HepG2 (cell line): Measurements from ENCODE around the gene JPT2. TPM values are rescaled to one million over a fixed set of nuclear protein-coding genes. Genes with fewer than 3 reads are reported as not detected.

Source experiments
- ATAC-seq: fragments of 200-7000 bp; cut with Tn5 transposase; 3 replicates; pipeline ENCODE4 v1.9.1; 2020; ENCODE audit warnings: mild to moderate bottlenecking, moderate library complexity
- BruUV-seq: library from RNA; stranded (reverse); fragments of 400-500 nt; replicated peaks from 2 replicates; lab custom pipeline; 2021; lab: Mats Ljungman, UMichigan
- CTCF ChIA-PET: fragments of 300-600 bp; formaldehyde crosslinking; extraction: SDS; loops from one replicate; lab custom pipeline; 2021; ENCODE audit warnings: low total read pairs, inconsistent platforms, low intra/inter-chr PET ratio; lab: Yijun Ruan, JAX
- POLR2A ChIA-PET: fragments of 350-600 bp; sonication (Branson Sonifier 250); formaldehyde crosslinking; loops from one replicate; lab custom pipeline; 2020; ENCODE audit warnings: antibody characterized with exemption, inconsistent platforms; lab: Yijun Ruan, JAX
- DNase-seq: peaks from one replicate; pipeline ENCODE4 v3.0.0-alpha.2; 2015; ENCODE audit warnings: low spot score
- FAIRE-seq: peaks from 3 replicates; lab custom pipeline; 2011; peaks lifted over from hg19 to GRCh38; lab: Jason Lieb, UNC
- H2AFZ ChIP-seq: one replicate; pipeline ENCODE4 v1.6.1; 2011; ENCODE audit warnings: low read length, inconsistent platforms
- H3K27ac ChIP-seq: fragments of 300-600 bp; 3 replicates; pipeline ENCODE4 v1.8.0; 2011; ENCODE audit warnings: mixed run types, mild to moderate bottlenecking, mixed read lengths, low read length, inconsistent platforms; ENCODE audit not compliant: insufficient read depth; ENCODE audit errors: extremely low read length
- H3K27me3 ChIP-seq, 2 experiments: fragments of 200-600 bp in 1 of 2; 2 replicates in 1 of 2; 3 replicates in 1 of 2; pipeline versions ENCODE4 v1.6.0 to v1.8.0; 2011; ENCODE audit warnings: low read length in 2 of 2, mild to moderate bottlenecking in 2 of 2, moderate library complexity in 2 of 2, inconsistent platforms in 1 of 2; ENCODE audit not compliant: insufficient read depth in 2 of 2, control insufficient read depth in 1 of 2
- H3K36me3 ChIP-seq, 2 experiments: fragments of 200-600 bp in 1 of 2; replicated peaks in 1 of 2; 2 replicates in 1 of 2; 3 replicates in 1 of 2; pipeline versions ENCODE4 v1.5.1 to v1.8.0; 2011; ENCODE audit warnings: low read length in 2 of 2, inconsistent platforms in 1 of 2; ENCODE audit not compliant: insufficient read depth in 2 of 2, control insufficient read depth in 1 of 2
- H3K4me1 ChIP-seq: 2 replicates; pipeline ENCODE4 v1.5.1; 2012; ENCODE audit warnings: low read length, inconsistent platforms; ENCODE audit not compliant: insufficient read depth
- H3K4me2 ChIP-seq: 2 replicates; pipeline ENCODE4 v1.6.0; 2011; ENCODE audit warnings: low read depth, low read length, inconsistent platforms
- H3K4me3 ChIP-seq, 3 experiments: fragments of 200-600 bp in 1 of 3; sonication (generic), shearing (Covaris generic) in 1 of 3; replicated peaks in 1 of 3; 2 replicates each; pipeline ENCODE4 v1.5.1; 2011 to 2016; ENCODE audit warnings: low read length in 3 of 3, inconsistent platforms in 2 of 3, low read depth in 2 of 3, mild to moderate bottlenecking in 2 of 3, control low read depth in 1 of 3, mixed read lengths in 1 of 3; ENCODE audit not compliant: insufficient read depth in 1 of 3
- H3K79me2 ChIP-seq: one replicate; pipeline ENCODE4 v1.6.1; 2011; ENCODE audit warnings: low read length, inconsistent platforms; ENCODE audit not compliant: insufficient read depth
- H3K9ac ChIP-seq: 2 replicates; pipeline ENCODE4 v1.6.0; 2011; ENCODE audit warnings: mild to moderate bottlenecking, low read depth, low read length, inconsistent platforms; ENCODE audit not compliant: insufficient read depth
- H3K9me3 ChIP-seq: 2 replicates; pipeline ENCODE4 v1.5.1; 2012; ENCODE audit warnings: mild to moderate bottlenecking, low read length
- H4K20me1 ChIP-seq: 2 replicates; pipeline ENCODE4 v1.6.0; 2011; ENCODE audit warnings: inconsistent platforms, mild to moderate bottlenecking, low read length, moderate library complexity; ENCODE audit not compliant: insufficient read depth
- KLF11 ChIP-seq: IDR thresholded peaks from 2 replicates; pipeline ENCODE4 v1.6.1; 2016; ENCODE audit warnings: missing compliant biosample characterization
- MBD4 ChIP-seq: IDR thresholded peaks from 2 replicates; pipeline ENCODE4 v1.6.1; 2012; ENCODE audit warnings: low read length, inconsistent platforms, borderline replicate concordance
- MXD3 ChIP-seq: IDR thresholded peaks from 2 replicates; pipeline ENCODE4 v1.6.1; 2016; ENCODE audit warnings: mild to moderate bottlenecking, missing biosample characterization, missing genetic modification reagents
- POLR2AphosphoS2 ChIP-seq: IDR thresholded peaks from 2 replicates; pipeline ENCODE4 v1.6.1; 2011; ENCODE audit warnings: low read depth, low read length, improper control_type of control experiment
- PRPF4 ChIP-seq: fragments of 200-400 bp; formaldehyde crosslinking; IDR thresholded peaks from 2 replicates; pipeline ENCODE4 v1.6.1; 2016; ENCODE audit warnings: low read length, low read depth; ENCODE audit not compliant: poor library complexity, severe bottlenecking
- TBX2 ChIP-seq: sonication (generic); formaldehyde crosslinking; IDR thresholded peaks from 2 replicates; pipeline ENCODE4 v1.5.0; 2020; ENCODE audit warnings: missing genetic modification reagents, mild to moderate bottlenecking, borderline replicate concordance
- ZBTB8A ChIP-seq: sonication (generic); formaldehyde crosslinking; IDR thresholded peaks from 2 replicates; pipeline ENCODE4 v1.4.0; 2020; ENCODE audit warnings: mild to moderate bottlenecking, low read depth, missing genetic modification reagents, borderline replicate concordance
- ZFAT ChIP-seq: sonication (generic); formaldehyde crosslinking; conservative IDR thresholded peaks from 2 replicates; pipeline ENCODE4 v1.8.1; 2023; ENCODE audit warnings: missing genetic modification reagents, inconsistent platforms
- ZFX ChIP-seq: sonication (generic); formaldehyde crosslinking; IDR thresholded peaks from 2 replicates; pipeline ENCODE4 v1.4.0; 2020; ENCODE audit warnings: mild to moderate bottlenecking, low read depth, missing genetic modification reagents, moderate library complexity
- ZNF180 ChIP-seq: sonication (generic); formaldehyde crosslinking; IDR thresholded peaks from 2 replicates; pipeline ENCODE4 v1.4.0; 2020; ENCODE audit warnings: low read depth, missing genetic modification reagents, borderline replicate concordance
- ZNF430 ChIP-seq: sonication (generic); formaldehyde crosslinking; IDR thresholded peaks from 2 replicates; pipeline ENCODE4 v1.9.0; 2021; ENCODE audit warnings: mild to moderate bottlenecking, missing genetic modification reagents
- ZNF543 ChIP-seq: sonication (generic); formaldehyde crosslinking; IDR thresholded peaks from 2 replicates; pipeline ENCODE4 v1.4.0; 2020; ENCODE audit warnings: mild to moderate bottlenecking, missing genetic modification reagents
- ZNF567 ChIP-seq: sonication (generic); formaldehyde crosslinking; IDR thresholded peaks from 2 replicates; pipeline ENCODE4 v1.8.1; 2023; ENCODE audit warnings: mild to moderate bottlenecking, missing genetic modification reagents, borderline replicate concordance
- ZNF574 ChIP-seq: sonication (generic); formaldehyde crosslinking; IDR thresholded peaks from 2 replicates; pipeline ENCODE4 v1.4.0; 2020; ENCODE audit warnings: missing genetic modification reagents
- ZNF780A ChIP-seq: sonication (generic); formaldehyde crosslinking; IDR thresholded peaks from 2 replicates; pipeline ENCODE4 v1.8.0; 2022; ENCODE audit warnings: mild to moderate bottlenecking, missing genetic modification reagents, moderate library complexity
- WGBS: methylation state at CpG from one replicate; pipeline ENCODE4 v1.1.6; 2017; ENCODE audit warnings: low lambda C conversion rate; 5-methylcytosine and 5-hydroxymethylcytosine counted together
- in situ Hi-C: cut with HindIII; loops from 2 replicates; pipeline ENCODE4 v1.10.0; 2017; ENCODE audit warnings: low pct_unique_long_range_greater_than_20kb; ENCODE audit not compliant: extremely low pct_ligation_motif_present
- intact Hi-C: fragments of 100-400 bp; cut with micrococcal nuclease; formaldehyde crosslinking; loops from one replicate; pipeline ENCODE4 v1.10.0; 2022; ENCODE audit not compliant: unreplicated experiment
- polyA plus RNA-seq, 8 experiments: library from polyadenylated mRNA; depleted of rRNA in 3 of 8; stranded (reverse) in 7 of 8; unstranded in 1 of 8; fragments of >200 nt; fragmentation: Illumina TruSeq in 4 of 8; extraction: Trizol in 4 of 8; gene quantifications; 2 replicates each; pipeline versions ENCODE4 v1.2.1 to v1.2.3, GENCODE V29; 2011 to 2016; ENCODE audit warnings: low read depth in 4 of 8, missing spikeins in 1 of 8, mixed read lengths in 1 of 8; ENCODE audit not compliant: insufficient read depth in 1 of 8
- total RNA-seq, 5 experiments: library from RNA; depleted of rRNA; stranded (reverse); fragments of >200 nt; fragmentation: Illumina TruSeq; extraction: Trizol; gene quantifications; 2 replicates each; pipeline ENCODE4 v1.2.3, GENCODE V29; 2016; ENCODE audit warnings: low read depth in 1 of 5
- TF ChIP-seq, protein P1 (sequence below): sonication (generic); formaldehyde crosslinking; IDR thresholded peaks from 2 replicates; pipeline ENCODE4 v1.8.1; 2023; ENCODE audit warnings: mild to moderate bottlenecking, inconsistent platforms, moderate library complexity, missing genetic modification reagents, borderline replicate concordance
- TF ChIP-seq, protein P2 (sequence below): sonication (generic); formaldehyde crosslinking; IDR thresholded peaks from 2 replicates; pipeline ENCODE4 v1.5.0; 2020; ENCODE audit warnings: missing genetic modification reagents, mild to moderate bottlenecking, borderline replicate concordance

JPT2 gene
- total and polyA plus RNA-seq, 2 of the 13 experiments (the other 11 are each of a cell fraction or from before 2014, with no cell fraction given) = 53.5 to 89.4 TPM

DNA sequence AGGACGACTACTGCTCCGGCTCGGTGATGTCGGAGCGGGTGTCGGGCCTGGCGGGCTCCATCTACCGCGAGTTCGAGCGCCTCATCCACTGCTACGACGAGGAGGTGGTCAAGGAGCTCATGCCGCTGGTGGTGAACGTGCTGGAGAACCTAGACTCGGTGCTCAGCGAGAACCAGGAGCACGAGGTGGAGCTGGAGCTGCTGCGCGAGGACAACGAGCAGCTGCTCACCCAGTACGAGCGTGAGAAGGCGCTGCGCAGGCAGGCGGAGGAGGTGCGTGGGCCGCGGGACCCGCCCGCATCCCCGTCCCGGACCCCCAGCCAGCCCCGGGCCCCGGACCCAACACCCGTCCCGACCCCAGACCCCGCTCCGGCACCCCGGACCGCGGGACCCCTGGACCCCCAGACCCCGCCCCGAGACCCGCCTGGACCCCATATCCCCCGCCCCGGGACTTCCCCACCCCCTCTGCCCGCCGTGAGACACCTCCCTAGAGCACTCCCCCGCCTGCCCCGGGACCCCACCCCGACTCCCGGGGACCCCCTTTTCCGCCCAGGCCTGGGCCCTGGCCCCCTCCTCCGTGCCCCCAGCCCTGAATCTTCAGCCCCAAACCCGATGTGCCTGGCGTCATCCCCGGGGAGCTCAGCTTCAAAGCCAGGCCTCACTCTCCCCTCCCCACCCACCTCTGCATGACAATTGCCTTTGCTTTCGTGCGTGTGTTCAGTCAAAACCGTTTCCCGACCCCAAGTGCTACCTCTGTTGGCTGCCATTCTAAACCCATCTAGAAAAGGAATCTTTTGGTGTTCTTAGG lies 28.5 kb downstream of the JPT2 start:
- intact Hi-C loops = loop anchor here (10.0 kb wide), 1 partner anchor 92 kb away; the partner anchor contains the start of genes CRAMP1 and IFT140
- peaks cover 0 to 7% of the 10 kb centered on the region in 2 experiments; a peak in 2 of 5 replicates for H3K36me3 ChIP-seq
- in situ Hi-C loops = no loop called here
- FAIRE-seq = no peak
- no peak for DNase-seq
- no peak overlapping the region for H2AFZ ChIP-seq
- peak overlapping the region; percentile 97 for H3K9ac ChIP-seq
- H3K4me2 ChIP-seq = peak overlapping the region; percentile 96
- peaks cover 45% of the 10 kb centered on the region for H3K79me2 ChIP-seq
- POLR2A ChIA-PET = interaction anchor here (1.0 to 3.9 kb wide), 11 partner anchors 9 to 449 kb away, joined by 3 to 37 read pairs (median 4); partner anchors contain the start of genes CRAMP1, EME2, IFT140 and JPT2
- H3K4me1 ChIP-seq = peaks cover 51% of the 10 kb centered on the region
- no TSS peak for BruUV-seq
- H4K20me1 ChIP-seq = peaks cover 18% of the 10 kb centered on the region
- peak overlapping the region; percentile 84 to 100 (median 99) for H3K4me3 ChIP-seq
- H3K27me3 ChIP-seq = no peaks in the 10 kb centered on the region; a peak in 1 of 5 replicates
- H3K9me3 ChIP-seq = no peaks in the 10 kb centered on the region
- WGBS = 0% methylated on average over 10 of the region's 62 CpGs
- peak; percentile 30 for ATAC-seq
- H3K27ac ChIP-seq = peak overlapping the region; percentile 63
- CTCF ChIA-PET = no interaction called here
- TF ChIP-seq ZNF567 = no peak
- no peak for TF ChIP-seq ZNF430 (CRISPR knock-in tag)
- TF ChIP-seq ZNF180 (CRISPR knock-in tag) = no peak
- TF ChIP-seq ZNF780A (CRISPR knock-in tag) = 0 out of 2 replicates have a peak, but pooled peaks have one; percentile 9
- no peak for TF ChIP-seq ZFAT (CRISPR knock-in tag)
- TF ChIP-seq, protein P1, sequence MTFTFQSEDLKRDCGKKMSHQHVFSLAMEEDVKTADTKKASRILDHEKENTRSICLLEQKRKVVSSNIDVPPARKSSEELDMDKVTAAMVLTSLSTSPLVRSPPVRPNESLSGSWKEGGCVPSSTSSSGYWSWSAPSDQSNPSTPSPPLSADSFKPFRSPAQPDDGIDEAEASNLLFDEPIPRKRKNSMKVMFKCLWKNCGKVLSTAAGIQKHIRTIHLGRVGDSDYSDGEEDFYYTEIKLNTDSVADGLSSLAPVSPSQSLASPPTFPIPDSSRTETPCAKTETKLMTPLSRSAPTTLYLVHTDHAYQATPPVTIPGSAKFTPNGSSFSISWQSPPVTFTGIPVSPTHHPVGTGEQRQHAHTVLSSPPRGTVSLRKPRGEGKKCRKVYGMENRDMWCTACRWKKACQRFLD (CRISPR knock-in tag) = no peak
- no peak for TF ChIP-seq KLF11
- TF ChIP-seq ZNF574 (CRISPR knock-in tag) = no peak
- TF ChIP-seq, protein P2, sequence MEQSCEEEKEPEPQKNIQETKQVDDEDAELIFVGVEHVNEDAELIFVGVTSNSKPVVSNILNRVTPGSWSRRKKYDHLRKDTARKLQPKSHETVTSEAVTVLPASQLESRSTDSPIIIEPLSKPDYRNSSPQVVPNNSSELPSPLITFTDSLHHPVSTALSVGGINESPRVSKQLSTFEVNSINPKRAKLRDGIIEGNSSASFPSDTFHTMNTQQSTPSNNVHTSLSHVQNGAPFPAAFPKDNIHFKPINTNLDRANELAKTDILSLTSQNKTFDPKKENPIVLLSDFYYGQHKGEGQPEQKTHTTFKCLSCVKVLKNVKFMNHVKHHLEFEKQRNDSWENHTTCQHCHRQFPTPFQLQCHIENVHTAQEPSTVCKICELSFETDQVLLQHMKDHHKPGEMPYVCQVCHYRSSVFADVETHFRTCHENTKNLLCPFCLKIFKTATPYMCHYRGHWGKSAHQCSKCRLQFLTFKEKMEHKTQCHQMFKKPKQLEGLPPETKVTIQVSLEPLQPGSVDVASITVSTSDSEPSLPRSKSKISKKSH (CRISPR knock-in tag) = no peak; the same call in 1 of the 2 replicates
- no peak for TF ChIP-seq MBD4
- peak; percentile 60 for TF ChIP-seq ZFX (CRISPR knock-in tag)
- no peak for TF ChIP-seq POLR2AphosphoS2
- 0 out of 2 replicates have a peak, but pooled peaks have one; percentile 2 for TF ChIP-seq ZNF543
- no peak for TF ChIP-seq PRPF4
- peak; percentile 28; the same call in 1 of the 2 replicates for TF ChIP-seq MXD3
- no peak for TF ChIP-seq ZBTB8A (CRISPR knock-in tag)
- no peak for TF ChIP-seq TBX2
